Right forelimb (tissue), 1 donor: ENCODE data around the gene SLX9.

Experiments
- DNase-seq: peaks from one replicate; pipeline ENCODE4 v3.0.0-alpha.2; 2018

Gene SLX9

GRCh38 chr21:44939532-44940115 is at the start of gene SLX9:
Gene SLX9 (plus strand): TSS chr21:44940029. CDS start chr21:44940058, 29 bp downstream.
- DNase-seq, result peak; percentile 90

GRCh38 chr21:44890338-44890931 is 49.4 kb upstream of the SLX9 start:
- DNase-seq, result no peak

- DNase-seq, result no peak
Measured at GRCh38 chr21:44890961-44891541, 48.8 kb upstream of the SLX9 start.

- DNase-seq, result no peak
Measured at GRCh38 chr21:44891631-44892031, 48.2 kb upstream of the SLX9 start.

GRCh38 chr21:44892095-44892494 is 47.7 kb upstream of the SLX9 start:
- no peak for DNase-seq

- DNase-seq, result peak; percentile 68
Measured at GRCh38 chr21:44892536-44893277, 47.1 kb upstream of the SLX9 start.

- no peak for DNase-seq
Measured at GRCh38 chr21:44893278-44893556, 46.6 kb upstream of the SLX9 start.

- DNase-seq, result no peak
Measured at GRCh38 chr21:44893948-44894656, 45.7 kb upstream of the SLX9 start.

- DNase-seq, result no peak
Measured at GRCh38 chr21:44894687-44895302, 45.0 kb upstream of the SLX9 start.

- DNase-seq, result no peak
Measured at GRCh38 chr21:44895859-44896258, 44.0 kb upstream of the SLX9 start.

GRCh38 chr21:44896561-44897286 is 43.1 kb upstream of the SLX9 start:
- no peak for DNase-seq

GRCh38 chr21:44897326-44898010 is 42.4 kb upstream of the SLX9 start:
- DNase-seq, result no peak

GRCh38 chr21:44898011-44898488 is 41.8 kb upstream of the SLX9 start:
- DNase-seq, result no peak

- no peak for DNase-seq
Measured at GRCh38 chr21:44898851-44899767, 40.7 kb upstream of the SLX9 start.

GRCh38 chr21:44899768-44900558 is 39.9 kb upstream of the SLX9 start:
- no peak for DNase-seq

GRCh38 chr21:44900559-44901251 is 39.1 kb upstream of the SLX9 start:
- DNase-seq, result no peak

- DNase-seq, result no peak
Measured at GRCh38 chr21:44901391-44902074, 38.3 kb upstream of the SLX9 start.
